Hematopoietic multipotent progenitor cell treated with erythropoietin and hydrocortisone succinate and interleukin-3 and kit ligand, for 15 days (in vitro differentiated cells): ENCODE measurements around the gene SETD4.
"Not testable (repeated sequence)": the region's sequence is repeated elsewhere in the genome, so short reads cannot be mapped to it uniquely, and the experiment has no call there.

ENCODE experiments used
- DNase-seq: peaks from one replicate; pipeline ENCODE4 v3.0.0-alpha.2; 2015; ENCODE audit warnings: low spot score

The SETD4 gene

GRCh38 chr21:36079010-36079649 lies 18.8 kb upstream of the SETD4 start:
- no peak for DNase-seq

GRCh38 chr21:36077758-36078157 lies 17.4 kb upstream of the SETD4 start:
- DNase-seq: no peak

- peak; percentile 41 for DNase-seq
Observed at GRCh38 chr21:36076878-36077655, 16.7 kb upstream of the SETD4 start.

- DNase-seq: no peak
Observed at GRCh38 chr21:36075953-36076352, 15.6 kb upstream of the SETD4 start.

- DNase-seq: no peak
Observed at GRCh38 chr21:36075171-36075570, 14.8 kb upstream of the SETD4 start.

- not testable (repeated sequence) for DNase-seq
Observed at GRCh38 chr21:36073911-36074310, 13.6 kb upstream of the SETD4 start.

GRCh38 chr21:36073181-36073580 lies 12.9 kb upstream of the SETD4 start:
- no peak for DNase-seq

- DNase-seq: no peak
Observed at GRCh38 chr21:36072453-36073162, 12.3 kb upstream of the SETD4 start.

GRCh38 chr21:36070999-36071398 lies 10.7 kb upstream of the SETD4 start:
- DNase-seq: no peak

GRCh38 chr21:36069713-36070583 lies 9.6 kb upstream of the SETD4 start, which contains the start of gene CBR1:
Gene CBR1 (plus strand): TSS chr21:36070024. CDS start chr21:36070116, 92 bp downstream.
- DNase-seq: peak; percentile 90

- no peak for DNase-seq
Observed at GRCh38 chr21:36068748-36069398, 8.5 kb upstream of the SETD4 start.

- DNase-seq: no peak
Observed at GRCh38 chr21:36065497-36066036, 5.2 kb upstream of the SETD4 start.

- no peak for DNase-seq
Observed at GRCh38 chr21:36064085-36064460, 3.7 kb upstream of the SETD4 start.

GRCh38 chr21:36063375-36064084 lies 3.2 kb upstream of the SETD4 start:
- no peak for DNase-seq

- no peak for DNase-seq
Observed at GRCh38 chr21:36061445-36061844, 1.1 kb upstream of the SETD4 start.

GRCh38 chr21:36059823-36060158 lies 535 bp downstream of the SETD4 start:
- no peak for DNase-seq

GRCh38 chr21:36055551-36055950 lies 4.8 kb downstream of the SETD4 start:
- DNase-seq: no peak

GRCh38 chr21:36053715-36054062 lies 6.6 kb downstream of the SETD4 start:
- DNase-seq: no peak

- no peak for DNase-seq
Observed at GRCh38 chr21:36052860-36053714, 7.2 kb downstream of the SETD4 start.

- no peak for DNase-seq
Observed at GRCh38 chr21:36048357-36048756, 12.0 kb downstream of the SETD4 start.
